Tibial nerve (tissue), 4 donors: ENCODE measurements around the gene KCNK4.

Source experiments
- EP300 ChIP-seq, 2 donors: sonication (generic); formaldehyde crosslinking; IDR thresholded peaks; one replicate each; pipeline ENCODE4 v1.6.1; 2017; ENCODE audit warnings: antibody characterized with exemption in 2 of 2, mild to moderate bottlenecking in 1 of 2
- TF ChIP-seq, protein P1 (sequence below), 5 experiments: fragments of 200-600 bp in 3 of 5; fragments of 450-650 bp in 2 of 5; sonication (generic) in 3 of 5; IDR thresholded peaks; one replicate each; pipeline ENCODE4 v1.5.1; 2016 to 2019; ENCODE audit warnings: antibody characterized with exemption in 5 of 5, mild to moderate bottlenecking in 3 of 5, moderate library complexity in 2 of 5

DNA sequence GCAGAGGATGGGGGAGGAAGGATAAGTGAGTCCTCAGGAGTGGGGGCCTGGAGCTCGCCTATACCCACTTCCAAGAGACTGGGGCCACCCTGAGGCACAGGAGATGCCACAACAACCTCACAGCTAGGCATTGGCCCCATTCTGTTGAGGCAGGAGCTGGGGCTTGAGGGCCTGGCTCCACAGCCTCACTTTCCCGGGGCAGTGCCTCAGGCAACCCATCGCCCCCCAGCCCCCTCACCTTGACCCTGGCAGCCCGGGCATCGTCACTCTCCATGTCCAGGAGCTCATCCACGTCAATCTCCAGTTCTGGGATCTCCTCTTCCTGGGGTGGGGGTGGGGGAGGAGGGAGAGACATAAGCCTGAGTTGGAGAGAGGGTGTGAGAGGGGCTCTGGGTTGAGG is 46.1 kb upstream of the KCNK4 start:
- TF ChIP-seq, protein P1, sequence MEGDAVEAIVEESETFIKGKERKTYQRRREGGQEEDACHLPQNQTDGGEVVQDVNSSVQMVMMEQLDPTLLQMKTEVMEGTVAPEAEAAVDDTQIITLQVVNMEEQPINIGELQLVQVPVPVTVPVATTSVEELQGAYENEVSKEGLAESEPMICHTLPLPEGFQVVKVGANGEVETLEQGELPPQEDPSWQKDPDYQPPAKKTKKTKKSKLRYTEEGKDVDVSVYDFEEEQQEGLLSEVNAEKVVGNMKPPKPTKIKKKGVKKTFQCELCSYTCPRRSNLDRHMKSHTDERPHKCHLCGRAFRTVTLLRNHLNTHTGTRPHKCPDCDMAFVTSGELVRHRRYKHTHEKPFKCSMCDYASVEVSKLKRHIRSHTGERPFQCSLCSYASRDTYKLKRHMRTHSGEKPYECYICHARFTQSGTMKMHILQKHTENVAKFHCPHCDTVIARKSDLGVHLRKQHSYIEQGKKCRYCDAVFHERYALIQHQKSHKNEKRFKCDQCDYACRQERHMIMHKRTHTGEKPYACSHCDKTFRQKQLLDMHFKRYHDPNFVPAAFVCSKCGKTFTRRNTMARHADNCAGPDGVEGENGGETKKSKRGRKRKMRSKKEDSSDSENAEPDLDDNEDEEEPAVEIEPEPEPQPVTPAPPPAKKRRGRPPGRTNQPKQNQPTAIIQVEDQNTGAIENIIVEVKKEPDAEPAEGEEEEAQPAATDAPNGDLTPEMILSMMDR (IDR thresholded peaks at IDR 0.05): no peak
- TF ChIP-seq EP300 (IDR thresholded peaks at IDR 0.05): no peak
